Central memory CD4-positive, alpha-beta T cell (primary cell): ENCODE data around the gene ARHGEF2.

Experiments used
- DNase-seq: peaks from one replicate; pipeline ENCODE4 v3.0.0; 2022
- total RNA-seq, 3 experiments: gene quantifications; one replicate each; lab custom pipeline; 2026; lab: John Stamatoyannopoulos, UW

ARHGEF2 gene
- total RNA-seq = 154 to 223 (median 169) reads per million in 3 experiments

DNA sequence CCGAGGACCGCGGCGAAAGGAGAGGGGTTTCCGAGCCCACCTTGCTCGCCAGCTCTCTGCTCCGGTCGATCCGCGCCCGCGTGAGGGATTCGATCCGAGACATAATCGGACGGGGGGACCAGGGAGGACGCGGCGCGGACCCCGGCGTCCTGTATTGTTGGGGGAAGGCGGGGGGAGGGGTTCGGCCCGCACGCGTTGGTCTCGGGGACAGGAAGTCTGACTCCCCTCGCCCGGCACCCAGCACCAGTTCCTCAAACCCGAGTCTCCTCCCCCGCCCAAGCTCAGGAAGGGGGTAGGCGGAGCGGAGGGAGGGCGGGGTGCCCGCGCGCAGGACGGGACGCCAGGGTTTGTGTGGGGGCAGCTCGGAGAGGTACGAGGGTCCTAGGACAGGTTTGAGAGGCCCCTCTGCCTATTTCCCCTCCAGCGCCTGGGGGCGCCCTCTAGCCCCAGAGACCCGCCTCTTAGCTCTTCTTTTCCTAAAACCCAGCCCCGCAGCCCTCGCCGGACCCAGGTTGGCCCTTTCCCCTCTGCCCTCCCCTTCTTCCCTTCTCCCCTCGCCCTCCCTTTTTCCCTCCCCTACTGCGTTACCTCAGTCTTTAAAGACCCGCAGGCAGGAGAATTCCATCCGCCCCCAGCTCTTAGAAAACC lies at the start of gene ARHGEF2:
ARHGEF2 (minus strand) TSS at position 223 of the 648 bp plus-strand sequence; CDS start at position 103, 120 bp downstream.
- DNase-seq = peak; percentile 62

DNA sequence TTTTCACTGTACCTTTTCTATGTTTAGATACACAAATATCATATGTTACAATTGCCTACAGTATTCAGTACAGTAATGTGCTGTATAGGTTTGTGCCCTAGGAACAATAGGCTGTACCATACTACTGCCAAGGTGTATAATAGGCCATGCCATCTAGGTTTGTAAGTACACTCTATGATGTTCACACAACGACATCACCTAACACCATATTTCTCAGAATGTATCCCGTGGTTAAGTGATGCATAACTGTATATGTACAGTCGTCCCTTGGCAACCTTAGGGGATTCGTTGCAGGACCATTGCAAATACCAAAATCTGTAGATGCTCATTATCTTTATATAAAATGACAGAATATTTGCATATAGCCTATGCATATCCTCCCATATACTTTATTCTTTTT lies 48.2 kb upstream of the ARHGEF2 start:
- no peak for DNase-seq

DNA sequence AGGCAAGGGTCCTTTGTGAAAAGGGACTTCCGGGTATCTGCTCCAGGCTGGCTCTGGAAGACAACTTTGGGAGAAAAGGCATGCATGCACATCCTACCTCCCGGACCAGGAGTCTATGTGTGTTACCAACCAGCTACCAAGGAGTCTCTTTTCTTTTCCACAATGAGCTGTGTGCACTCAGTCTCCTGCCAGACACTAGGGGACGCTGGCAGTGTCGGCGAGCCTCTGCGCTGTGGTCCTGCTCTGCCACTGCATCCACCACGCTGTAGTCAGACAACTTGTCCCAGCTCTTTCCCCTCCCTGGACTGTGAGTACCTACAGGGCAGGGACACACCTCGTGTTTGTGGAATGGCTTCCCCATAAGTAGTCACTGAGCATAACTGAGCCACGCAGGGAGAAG lies 47.5 kb upstream of the ARHGEF2 start:
- DNase-seq = no peak

DNA sequence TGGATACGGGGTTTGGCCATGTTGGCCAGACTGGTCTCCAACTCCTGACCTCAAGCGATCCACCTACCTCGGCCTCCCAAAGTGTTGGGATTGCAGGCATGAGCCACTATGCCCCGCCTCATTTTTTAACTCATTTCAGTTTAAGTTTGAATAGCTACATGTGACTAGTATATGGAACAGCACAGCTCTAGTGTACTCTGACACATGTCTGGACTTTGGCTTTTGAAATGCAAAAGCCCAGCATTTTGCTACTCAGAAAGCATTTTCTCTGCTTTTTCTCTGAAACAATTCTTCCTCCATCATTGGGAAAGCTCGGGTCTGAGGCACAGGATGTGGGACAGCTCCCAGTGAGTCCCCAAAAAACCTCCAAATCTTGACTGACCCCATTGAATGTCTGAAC lies 46.5 kb upstream of the ARHGEF2 start:
- DNase-seq = no peak

DNA sequence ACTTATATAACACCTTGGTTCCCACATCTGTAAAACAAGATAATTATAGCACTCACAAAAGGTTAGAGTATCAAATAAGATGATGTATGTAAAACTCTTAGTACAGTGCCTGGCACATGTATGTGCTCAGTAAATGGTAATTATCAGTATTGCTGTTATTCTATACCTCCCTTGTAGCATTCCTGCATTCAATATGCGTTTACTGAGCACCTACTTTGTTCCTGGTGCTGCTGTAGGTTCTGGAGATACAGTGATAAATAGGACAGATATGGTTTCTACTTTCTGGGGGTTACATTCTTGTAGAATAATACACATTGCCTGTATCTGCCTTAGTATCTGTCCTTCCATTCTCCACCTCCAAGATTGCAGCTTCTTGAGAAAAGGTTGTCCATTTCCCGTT lies 43.6 kb upstream of the ARHGEF2 start:
- no peak for DNase-seq

DNA sequence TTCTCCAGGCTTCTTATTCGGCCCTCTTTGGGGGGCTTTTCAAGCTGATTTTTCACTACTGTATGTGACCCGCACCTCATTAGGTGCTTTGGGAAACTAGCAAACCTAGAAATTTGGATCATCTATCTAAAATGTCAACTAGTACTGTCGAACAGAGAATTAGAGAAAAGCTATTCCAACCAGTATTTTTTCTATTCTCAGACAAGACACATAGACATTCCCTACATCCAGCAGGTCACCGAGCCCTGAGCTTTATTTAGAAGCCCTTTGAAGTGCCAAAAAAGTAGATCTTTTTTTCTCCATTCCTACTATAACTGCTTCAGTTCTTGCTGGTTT lies 42.7 kb upstream of the ARHGEF2 start:
- DNase-seq = no peak

DNA sequence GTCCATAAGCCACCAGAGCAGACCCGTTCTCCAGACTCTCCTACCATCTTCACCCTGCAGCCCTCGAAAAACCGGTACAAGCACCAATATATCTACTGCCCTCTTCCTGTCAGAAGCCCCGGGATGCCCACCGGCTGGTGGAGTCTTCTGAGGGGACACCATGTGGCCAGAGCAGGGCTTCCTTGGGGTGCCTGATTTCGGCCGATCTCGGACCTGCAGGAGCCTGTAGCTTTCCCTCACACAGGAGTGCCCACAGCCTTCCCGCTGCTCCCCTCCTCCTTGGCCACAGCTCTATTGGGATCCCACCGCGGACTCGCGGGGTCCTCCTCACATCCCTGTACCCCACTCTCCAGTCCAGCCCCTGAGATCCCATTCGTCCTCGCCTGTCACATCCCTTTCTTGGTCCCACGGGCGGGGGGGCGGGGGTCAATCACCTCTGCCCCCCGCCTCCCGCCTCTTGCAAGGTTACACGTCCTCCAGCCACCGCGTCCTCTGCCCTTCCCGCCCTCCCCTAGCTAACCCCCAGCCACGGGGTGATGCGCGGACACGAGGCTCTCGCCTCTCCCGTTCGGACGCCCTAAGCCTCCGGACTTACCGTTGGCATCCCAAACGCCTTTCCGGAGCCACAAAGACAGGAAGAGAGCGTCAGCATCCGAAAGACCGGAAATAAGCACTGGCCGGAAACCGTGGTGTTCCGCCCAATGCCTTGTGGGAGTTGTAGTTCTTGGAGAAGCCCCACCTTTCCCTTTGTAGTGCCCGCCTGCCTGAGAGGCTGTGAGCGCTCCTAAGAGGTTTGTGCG lies 42.1 kb upstream of the ARHGEF2 start, which contains the start of gene SSR2:
SSR2 (minus strand) TSS at position 659 of the 800 bp plus-strand sequence. CDS start 784 bp downstream, outside the sequence.
- DNase-seq = peak; percentile 83

DNA sequence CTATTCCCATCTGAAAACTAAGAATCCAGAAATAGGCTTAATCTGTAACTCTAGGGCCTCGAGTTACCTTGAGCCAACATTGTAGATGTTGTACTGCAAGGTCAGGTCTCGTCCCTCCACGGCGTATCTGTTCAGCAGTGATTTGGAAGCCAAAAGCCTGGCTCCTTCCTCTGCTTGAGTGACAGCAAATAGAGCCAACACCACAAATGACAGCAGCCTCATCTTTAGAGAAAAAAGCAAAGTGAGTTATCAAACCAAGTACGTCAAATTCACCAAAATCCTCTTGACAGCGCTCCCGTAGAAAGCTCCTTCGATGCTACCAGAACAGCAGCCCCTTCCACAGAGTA lies 41.6 kb upstream of the ARHGEF2 start:
- DNase-seq = no peak

DNA sequence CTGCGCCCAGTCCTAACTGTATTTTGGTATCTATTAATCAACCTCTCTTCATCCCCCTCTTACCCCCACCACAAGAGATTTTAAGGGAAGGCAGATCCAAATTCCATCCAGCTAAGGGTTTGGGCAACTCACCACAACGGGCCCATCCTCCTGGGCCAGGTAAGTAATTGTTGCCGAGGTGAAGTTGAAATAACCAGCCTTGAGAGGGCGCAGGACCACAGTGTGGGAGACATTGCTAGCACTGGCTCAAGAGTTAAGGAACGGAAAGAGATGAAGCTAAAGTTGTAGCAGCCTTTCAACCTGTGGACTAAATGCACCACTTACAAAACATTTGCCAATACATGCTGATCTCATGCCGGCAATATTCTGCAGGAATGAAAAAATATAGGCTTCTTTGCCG lies 36.5 kb upstream of the ARHGEF2 start:
- DNase-seq = no peak

DNA sequence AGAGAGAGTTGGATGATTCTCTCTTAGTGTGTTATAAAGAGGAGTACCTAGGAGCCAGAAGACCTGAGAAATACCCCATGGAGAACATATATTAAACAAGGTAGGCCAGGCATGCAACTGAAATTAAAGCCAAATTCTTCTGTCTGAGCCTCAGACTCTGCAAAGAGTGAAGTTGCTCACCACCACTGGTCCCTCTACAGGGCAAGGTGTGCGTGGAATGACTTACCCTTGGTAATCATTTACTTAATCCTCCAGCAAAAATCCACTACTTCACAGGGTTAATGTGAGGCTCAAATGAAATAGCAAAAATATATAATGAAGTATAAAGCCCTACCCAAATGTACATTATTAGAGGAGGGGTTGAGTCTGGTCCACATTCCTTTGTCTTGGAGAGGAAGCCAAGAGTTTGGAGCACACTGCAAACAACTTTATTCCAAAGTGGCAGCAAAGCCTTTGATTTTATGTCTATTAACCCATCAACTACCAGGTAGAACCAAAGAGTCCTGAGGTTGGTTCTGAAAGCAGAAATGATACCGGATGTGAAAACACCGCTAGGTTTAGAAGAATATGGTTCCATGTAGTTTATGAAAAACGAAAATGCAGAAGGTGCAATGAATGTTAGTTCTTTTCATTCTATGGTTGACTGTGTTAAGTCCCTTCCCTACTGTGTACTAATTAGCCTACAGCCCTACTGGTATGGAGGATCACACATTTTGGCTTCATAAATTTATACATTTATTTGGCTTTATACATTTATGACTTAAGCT lies 33.9 kb upstream of the ARHGEF2 start:
- DNase-seq = no peak

DNA sequence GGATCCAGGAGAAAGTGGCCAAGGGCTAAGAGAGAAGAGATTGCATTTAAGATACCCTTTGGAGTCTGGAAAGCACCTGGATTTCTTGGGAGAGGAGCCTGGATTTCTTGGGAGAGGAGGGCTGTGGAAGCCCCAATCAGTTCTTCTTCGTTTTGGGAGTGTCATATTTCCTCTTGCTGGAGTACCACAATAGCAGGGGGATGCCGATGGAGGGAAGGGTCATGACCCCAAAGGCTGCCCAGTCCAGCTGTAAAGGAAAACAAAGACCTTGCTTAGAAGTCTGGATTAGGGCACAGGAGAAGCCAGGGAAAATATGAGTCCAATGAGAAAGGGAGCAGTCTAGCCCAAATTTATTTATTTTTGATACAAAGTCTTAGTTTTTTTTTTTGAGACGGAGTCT lies 31.1 kb upstream of the ARHGEF2 start:
- no peak for DNase-seq

DNA sequence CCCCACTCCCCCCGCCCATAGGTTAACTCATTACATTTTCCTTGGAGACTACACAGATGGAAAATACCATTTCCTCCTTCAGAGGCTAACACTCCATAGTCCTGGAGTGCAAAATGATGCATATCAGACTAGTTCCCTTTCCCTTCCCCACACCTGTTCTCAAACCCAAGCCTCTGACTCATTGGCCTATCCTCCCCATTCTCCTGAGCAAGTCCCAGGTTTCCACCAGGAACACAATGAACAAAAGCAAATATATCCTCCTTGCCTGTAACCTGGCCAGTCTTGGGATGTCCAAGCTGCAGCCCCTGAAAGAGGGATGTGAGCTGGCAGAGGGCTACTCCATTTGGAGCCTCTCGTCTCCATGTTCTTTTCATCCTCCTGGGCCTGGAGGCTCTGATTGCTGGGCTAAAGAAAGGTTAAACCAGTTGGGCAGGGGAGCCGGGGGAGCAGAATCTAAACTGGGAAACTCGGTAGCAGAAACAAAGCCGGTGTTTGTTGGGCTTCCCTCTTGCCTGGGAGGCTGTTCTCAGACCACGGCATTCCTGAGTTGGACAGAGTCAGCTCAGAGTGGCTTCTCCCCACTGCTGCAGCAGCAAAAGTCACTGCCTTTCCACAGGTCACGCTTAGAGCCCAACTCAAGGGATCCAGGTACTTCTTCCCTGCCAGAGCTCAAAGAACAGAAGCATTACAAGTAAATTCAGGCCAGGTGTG lies 28.5 kb upstream of the ARHGEF2 start:
- no peak for DNase-seq

DNA sequence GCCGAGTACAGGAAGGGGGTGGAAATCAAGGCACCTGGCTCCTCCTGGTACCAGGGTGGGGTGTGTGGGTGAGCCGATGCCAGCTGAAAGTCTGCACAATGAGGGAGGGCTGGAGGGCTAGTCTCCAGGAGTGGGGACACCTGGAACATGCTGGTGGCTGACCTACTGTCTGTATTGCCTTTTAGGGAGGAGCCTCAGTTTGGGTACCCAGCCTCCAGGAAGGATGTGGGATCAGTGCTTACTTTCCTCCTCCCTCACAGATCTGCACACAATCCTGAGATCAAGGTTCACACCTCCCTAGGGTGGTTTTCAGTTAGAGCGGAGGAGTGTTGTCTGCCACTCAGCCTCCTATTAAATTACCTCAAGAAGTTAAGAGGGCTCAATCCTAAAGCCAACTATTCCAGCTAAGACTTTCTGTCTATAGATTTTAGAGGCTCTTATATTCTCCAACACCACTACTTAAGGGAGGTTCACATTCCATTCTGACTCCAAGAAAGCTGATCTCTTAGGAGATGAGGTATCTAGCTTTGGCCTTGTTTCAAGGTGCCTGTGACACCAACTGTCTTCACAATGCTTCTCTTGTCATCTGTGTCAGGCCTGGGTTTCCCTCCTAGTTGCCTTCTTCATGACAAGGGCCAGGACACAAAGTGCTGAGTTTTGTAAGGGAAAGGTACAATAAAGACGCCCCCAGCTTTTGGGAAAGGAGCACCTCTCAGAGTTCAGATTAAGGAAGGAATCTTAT lies 26.7 kb upstream of the ARHGEF2 start:
- DNase-seq = peak; percentile 39

DNA sequence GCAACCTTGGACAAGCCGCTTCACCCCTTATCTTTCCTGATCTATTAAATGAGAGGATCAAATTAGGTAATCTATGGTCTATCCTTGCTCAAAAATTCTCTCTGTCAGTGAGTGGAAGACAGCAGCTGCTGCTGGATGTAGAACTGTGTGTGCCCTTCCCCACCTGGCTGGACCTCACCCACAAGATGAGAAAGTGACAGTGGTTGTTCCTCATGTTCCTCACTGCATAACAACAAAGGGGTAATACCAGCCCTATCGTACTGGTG lies 25.5 kb upstream of the ARHGEF2 start:
- DNase-seq = no peak

DNA sequence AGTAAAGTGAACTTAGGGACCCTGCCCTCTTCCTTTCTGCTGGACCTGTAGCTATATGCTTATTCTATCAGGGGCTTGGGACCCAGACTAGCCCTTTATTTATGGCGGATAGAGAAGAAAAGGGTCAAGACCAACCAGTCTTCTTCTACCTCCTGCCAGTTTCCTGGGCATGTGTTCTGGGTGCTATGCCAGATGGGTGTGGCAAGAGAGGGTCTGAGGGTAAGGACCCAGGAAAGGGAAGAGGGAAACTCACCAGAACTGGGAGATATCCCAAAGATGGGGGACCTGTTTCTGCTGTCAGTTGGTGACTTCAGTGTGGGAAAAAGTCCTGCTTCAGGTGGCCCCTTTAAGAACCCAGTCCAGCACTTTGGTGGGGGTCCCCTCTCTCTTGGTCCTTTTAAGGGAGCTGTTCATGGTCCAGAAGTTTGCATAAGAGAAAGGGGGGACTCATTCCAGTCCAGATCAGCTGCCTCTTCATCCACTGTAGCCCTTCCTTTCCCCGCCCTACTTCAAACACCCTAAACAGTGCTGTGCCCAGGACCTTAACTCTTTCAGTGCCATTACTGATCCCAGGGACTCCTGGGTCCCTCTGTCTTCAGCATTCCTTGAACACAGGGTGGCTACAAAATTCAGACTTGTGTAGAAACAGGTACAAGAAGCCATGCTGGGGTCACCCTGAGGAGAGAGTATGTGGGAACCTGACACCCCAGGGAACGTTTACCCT lies 24.0 kb upstream of the ARHGEF2 start:
- no peak for DNase-seq

DNA sequence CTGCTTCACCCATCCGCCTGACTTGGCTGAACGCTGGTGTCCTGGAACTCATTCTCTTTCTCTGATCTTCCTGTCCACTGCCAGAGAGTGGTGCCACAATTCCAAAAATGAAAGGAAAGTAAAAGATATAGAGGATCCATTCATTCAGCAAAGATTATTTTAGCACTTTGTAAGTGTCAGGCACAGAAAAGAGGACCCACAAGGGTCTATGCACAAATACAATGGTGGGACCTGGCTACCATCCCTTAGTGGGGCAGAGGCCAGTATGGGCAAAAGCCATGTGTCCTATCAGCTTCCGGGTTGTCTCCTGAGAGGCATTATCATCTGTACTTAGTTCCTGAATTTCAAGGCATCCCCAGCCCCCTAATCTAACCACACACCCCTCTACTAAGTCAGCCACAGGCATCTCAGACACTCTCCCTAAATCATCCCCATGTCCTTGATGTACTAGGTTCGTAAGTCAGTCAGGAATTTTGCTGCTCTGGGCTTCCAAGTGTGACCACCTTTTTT lies 23.4 kb upstream of the ARHGEF2 start:
- DNase-seq = no peak

DNA sequence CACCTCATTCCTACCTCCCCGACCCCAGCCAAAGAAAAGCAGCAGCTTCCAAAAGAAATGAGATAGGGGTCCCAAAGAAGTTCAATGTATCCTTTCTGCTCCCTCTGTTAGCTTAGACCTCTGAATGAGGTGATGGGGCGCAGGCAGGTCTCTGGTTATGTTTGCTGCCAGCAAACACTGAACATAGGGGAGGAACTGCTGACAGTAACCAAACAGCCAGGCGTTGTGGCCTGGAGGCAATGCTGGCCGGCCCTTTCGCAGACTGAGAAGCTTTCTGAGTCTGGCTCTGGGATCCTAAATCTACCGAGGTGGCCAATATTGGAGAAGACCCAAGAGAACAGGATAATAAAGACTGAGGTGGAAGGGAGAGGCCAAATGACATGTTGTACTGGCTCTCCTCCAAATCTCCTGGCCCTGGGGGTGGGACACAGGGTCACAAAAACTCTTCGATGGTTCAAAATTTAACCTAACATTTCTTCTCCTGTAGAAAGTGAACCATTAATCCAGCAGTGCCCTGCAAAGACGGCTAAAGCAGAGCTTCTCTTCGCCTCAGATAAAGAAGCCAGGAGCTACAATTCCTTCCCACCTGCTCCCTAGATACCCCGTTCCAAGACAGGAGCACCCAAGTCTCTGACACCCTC lies 22.8 kb upstream of the ARHGEF2 start:
- DNase-seq = no peak

DNA sequence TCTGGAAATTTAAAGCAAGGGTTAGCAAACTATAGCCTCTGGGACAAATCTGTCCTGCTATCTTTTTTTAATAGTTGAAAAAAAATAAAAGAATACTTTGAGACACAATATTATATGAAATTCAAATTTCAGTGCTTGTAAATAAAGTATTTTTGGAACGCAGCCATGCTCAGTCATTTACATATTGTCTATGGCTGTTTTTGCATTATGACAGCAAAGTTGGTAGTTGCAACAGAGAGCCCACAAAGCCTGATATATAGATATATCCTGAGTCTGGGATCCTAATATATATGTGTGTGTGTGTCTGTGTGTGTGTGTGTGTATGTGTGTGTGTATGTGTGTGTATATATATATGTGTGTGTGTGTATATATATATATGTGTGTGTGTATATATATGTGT lies 21.6 kb upstream of the ARHGEF2 start:
- DNase-seq = no peak

DNA sequence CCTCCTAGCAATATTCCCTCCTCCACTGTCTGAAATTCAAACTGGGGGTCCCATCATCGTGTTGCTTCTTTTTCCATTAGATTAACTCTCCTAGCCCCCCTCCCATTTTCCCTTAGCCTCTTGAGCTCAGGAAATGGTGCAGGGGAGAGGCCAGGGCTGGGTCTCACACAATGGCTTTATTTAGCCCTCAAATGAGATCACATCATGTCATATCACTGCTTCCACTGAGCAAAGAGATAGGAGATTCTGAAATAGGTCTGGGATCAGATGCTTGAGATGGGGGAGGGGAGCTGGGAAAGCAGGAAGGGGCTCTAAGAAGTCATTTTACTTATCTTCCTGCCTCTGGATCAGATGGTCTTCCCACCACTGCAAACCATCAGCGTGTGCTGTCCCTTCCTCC lies 17.8 kb upstream of the ARHGEF2 start:
- no peak for DNase-seq

DNA sequence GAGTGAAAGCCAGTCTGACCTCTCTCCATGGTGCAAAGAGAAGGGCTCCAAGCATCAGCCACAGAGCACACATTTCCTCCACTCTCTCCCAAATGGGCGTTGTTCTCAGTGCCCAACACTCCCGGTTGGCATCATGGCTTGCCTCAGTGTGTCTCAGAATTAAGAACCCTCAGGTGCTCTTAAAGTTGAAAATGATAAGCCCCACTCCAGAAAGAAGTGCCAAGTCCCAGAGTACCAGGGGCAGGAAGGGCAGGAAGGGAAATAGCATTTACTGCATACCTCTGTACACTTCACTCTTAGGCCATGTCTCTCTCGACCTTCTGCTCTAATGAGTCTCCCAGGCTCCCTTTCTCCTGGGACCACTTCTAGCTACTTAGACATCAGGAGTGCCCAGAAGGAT lies 15.2 kb upstream of the ARHGEF2 start:
- no peak for DNase-seq
